Measurements from ENCODE around the gene PIGO.

PIGO gene

GRCh38 chr9:35096035-35096849 is at the start of gene PIGO:
PIGO (minus strand) TSS chr9:35096591; CDS start chr9:35095565, 1,026 bp downstream.
- DNase-seq (ENCODE audit: low read depth in 4 of 4, low spot score in 1 of 4) = peak; percentile 77 to 87 (median 84)

- DNase-seq (ENCODE audit: low read depth in 4 of 4, low spot score in 1 of 4) = no peak
Observed at GRCh38 chr9:35142037-35142436, 45.6 kb upstream of the PIGO start.

DNA sequence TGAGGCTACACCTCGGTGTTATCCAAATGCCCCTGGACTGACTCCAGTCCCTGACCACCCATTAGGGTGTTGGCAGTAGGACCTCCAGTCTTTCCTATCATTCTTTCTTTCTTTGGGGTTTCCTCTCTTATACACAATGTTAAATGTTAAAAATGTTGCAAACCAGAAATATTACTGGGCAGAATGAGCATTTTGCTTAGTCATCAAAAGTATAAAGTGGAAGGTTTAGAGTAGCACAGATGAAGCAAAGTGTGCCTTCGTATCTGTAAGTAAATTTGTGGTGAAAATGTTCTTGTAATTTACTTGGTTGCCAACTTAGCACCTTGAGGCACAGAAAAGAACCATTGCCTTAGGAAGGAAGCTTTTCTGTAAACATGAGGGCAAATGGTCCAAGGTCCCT is 43.7 kb upstream of the PIGO start:
- DNase-seq (ENCODE audit: low read depth in 4 of 4, low spot score in 1 of 4) = no peak

DNA sequence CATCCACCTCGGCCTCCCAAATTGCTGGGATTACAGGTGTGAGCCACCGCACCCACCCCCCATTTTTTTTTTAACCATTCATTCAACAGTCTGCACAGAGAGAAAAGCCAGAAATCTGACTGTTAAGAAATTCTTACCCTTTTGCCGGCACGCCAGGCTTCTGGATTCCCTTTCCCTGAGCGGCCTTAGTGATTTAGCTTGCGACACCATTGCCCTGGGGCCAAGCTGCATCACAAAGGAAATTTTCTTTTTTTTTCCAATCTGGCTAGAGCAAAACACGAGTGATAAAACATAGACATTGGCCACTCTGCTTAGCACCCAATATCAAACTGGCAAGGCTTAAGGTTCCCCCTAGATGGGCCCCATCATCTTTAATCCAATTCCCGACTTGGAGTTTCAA is 40.5 kb upstream of the PIGO start:
- DNase-seq (ENCODE audit: low read depth in 4 of 4, low spot score in 1 of 4) = no peak

GRCh38 chr9:35135988-35136387 is 39.6 kb upstream of the PIGO start:
- no peak for DNase-seq (ENCODE audit: low read depth in 4 of 4, low spot score in 1 of 4)

GRCh38 chr9:35134920-35135319 is 38.5 kb upstream of the PIGO start:
- no peak for DNase-seq (ENCODE audit: low read depth in 4 of 4, low spot score in 1 of 4)

DNA sequence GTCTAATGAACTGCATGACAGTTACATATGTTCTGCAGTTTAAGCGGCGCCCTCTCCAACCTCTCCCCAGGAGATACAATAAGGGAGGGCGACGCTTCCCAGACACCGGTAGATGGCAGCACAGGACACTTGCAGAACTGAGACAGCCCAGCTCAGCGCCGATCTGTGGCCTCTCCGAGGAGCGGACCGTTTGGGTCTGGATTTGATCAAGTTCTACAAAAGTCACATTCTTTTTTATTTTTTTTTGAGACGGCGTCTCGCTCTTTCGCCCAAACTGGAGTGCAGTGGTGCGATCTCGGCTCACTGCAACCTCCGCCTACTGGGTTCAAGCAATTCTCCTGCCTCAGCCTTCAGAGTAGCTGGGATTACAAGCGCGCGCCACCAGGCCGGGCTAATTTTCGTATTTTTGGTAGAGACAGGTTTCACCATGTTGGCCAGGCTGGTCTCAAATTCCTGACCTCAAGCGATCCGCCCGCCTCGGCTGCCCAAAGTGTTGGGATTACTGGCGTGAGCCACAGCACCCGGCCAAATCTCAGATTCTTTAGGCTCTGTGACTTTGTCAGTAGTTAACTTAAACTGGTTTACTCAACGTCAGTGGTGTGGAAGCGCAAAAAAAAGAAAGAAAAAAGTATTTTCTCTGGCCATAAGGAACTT is 20.6 kb upstream of the PIGO start:
- DNase-seq (ENCODE audit: low read depth in 4 of 4, low spot score in 1 of 4) = peak; percentile 78 to 80 (median 80)

- no peak for DNase-seq (ENCODE audit: low read depth in 4 of 4, low spot score in 1 of 4)
Observed at GRCh38 chr9:35116539-35116897, 20.1 kb upstream of the PIGO start.

- peak; percentile 77 to 90 (median 82) for DNase-seq (ENCODE audit: low read depth in 4 of 4, low spot score in 1 of 4)
Observed at GRCh38 chr9:35115680-35116538, 19.5 kb upstream of the PIGO start, which contains the start of gene ATOSB. ATOSB (minus strand) TSS chr9:35115862; CDS start chr9:35108274, 7,588 bp downstream.

- no peak for DNase-seq (ENCODE audit: low read depth in 4 of 4, low spot score in 1 of 4)
Observed at GRCh38 chr9:35114840-35115628, 18.6 kb upstream of the PIGO start.

DNA sequence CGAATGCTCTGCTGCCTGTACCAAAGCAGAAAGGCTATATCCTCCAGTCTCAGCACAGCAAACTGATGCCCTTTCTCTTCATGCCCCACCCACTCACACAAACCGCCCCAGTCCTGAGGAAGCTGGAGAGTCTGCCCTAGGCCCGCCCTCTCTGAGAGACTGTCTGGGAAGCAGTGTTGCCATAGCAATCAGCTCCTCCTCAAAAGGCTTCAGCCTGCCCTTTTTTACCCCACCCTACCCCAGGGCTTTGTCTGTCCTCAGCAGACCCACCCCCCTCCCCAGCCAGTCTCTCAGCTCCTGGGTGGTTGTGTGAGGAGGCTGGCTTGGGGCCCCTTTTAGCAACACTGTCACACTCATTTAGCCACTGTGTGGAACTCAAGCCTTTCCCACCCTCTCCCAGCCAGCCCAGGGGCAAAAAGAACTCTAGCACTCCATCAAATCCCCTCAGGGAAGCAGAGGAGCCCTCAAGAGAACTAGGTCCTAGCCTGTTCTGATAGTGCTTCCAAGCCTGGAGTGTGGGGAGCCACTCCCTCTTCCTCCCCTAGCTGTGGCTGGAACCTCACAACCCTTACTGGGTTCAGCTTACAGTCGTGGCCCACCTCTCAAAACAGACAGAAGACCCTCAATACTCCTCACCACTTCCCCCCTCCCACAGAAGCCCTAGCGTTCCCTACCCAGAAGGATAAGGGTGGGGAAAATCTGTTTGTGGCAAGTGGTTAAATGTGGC is 17.9 kb upstream of the PIGO start:
- DNase-seq (ENCODE audit: low read depth in 4 of 4, low spot score in 1 of 4) = peak in 2 of 4 experiments; percentile 45 to 53

- DNase-seq (ENCODE audit: low read depth in 4 of 4, low spot score in 1 of 4) = no peak
Observed at GRCh38 chr9:35112257-35113020, 16.0 kb upstream of the PIGO start.

DNA sequence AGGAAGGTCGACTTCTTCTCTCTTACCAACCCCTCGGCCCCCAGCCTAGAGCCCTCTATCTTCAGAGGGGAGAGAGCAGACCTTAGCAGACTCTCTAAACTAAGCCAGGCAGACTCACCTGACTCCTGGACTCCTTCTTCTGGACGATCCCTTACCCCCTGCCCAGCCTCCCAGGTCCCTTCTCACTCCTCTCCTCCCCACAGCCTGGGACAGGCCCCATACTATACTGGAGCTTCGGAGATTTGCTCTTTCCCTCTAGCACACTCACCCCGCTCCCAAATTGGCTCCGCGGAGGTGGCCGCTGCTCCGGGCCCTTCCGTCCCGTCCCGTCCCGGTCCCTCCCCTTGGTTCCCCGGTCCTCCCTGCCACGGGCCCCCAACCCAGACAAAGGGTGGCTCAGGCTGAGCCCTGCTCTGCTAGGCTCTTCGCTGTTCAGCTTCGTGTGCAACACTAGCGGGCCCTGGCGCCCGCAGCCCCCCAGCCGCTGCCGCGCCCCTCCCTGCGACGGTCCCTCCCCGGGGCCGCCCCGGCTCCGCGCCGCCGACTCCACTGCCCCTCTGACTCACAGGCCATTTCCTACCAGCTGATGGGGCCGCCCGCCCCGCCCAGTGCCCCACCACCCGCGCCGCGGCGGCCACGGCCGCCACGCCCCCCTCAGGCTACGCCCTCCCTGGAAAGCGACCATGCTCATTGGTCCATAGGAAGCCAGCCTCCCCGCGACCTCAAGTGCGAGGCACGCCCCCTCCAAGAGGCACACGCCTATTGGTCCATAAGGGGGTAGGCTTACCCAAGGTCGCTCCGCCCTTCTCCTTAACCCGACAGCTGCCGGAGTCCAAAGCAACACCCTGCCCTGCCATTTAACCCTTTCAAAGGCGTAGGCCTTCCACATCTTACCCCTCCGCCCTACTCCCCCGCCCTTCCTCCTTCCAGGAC is 14.9 kb upstream of the PIGO start:
- DNase-seq (ENCODE audit: low read depth in 4 of 4, low spot score in 1 of 4) = peak; percentile 85 to 94 (median 92)

GRCh38 chr9:35110327-35110761 is 14.0 kb upstream of the PIGO start:
- DNase-seq (ENCODE audit: low read depth in 4 of 4, low spot score in 1 of 4) = no peak

DNA sequence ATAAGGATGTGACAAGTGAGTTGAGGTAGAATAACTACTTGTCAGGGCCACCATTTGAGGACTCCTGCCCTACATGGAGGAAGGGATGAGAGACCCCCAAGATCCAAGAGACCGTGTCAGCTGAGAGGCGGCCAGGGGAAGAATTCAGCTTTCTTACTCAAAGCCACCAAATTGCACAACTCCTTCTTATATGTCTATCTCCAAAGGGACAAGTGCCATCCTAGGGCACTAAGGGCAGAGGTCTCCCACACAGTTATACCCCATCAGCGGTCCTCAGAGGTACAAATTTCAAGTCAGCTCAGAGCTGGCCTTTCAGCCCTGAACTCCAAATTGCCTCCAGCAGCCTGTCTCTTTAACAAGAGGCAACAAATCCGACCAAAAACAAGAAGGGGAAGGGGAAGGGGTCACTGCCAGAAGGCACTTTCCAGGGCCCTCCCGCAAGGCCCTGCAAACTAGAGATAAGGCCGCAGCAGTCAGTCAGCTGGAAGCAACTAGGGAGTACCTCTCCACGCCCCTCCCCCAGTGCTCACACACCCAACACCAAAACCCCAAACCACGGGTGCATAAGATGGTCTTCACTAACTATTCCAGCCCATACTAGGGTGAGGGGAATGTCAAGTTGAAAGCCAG is 12.7 kb upstream of the PIGO start:
- DNase-seq (ENCODE audit: low read depth in 4 of 4, low spot score in 1 of 4) = no peak

GRCh38 chr9:35108461-35108860 is 12.1 kb upstream of the PIGO start:
- no peak for DNase-seq (ENCODE audit: low read depth in 4 of 4, low spot score in 1 of 4)
